K562 (cell line): Measurements from ENCODE around the gene NEK4.

Experiments used
- ARHGAP35 ChIP-seq: fragments of 450-650 bp; IDR thresholded peaks from 2 replicates; pipeline ENCODE4 v1.6.1; 2018; ENCODE audit not compliant: partially characterized antibody
- CTCF ChIP-seq, 3 experiments: IDR thresholded peaks in 2 of 3; conservative IDR thresholded peaks in 1 of 3; 2 replicates each; pipeline ENCODE4 v1.5.1; 2011 to 2012; ENCODE audit warnings: low read length in 3 of 3, mild to moderate bottlenecking in 3 of 3, control low read depth in 2 of 3, improper control_type of control experiment in 1 of 3, inconsistent platforms in 1 of 3, low read depth in 1 of 3, mixed read lengths in 1 of 3, moderate library complexity in 1 of 3; ENCODE audit not compliant: insufficient read depth in 2 of 3
- HDAC3 ChIP-seq: fragments of 450-650 bp; IDR thresholded peaks from 2 replicates; pipeline ENCODE4 v1.6.1; 2018; ENCODE audit warnings: borderline replicate concordance, mild to moderate bottlenecking, moderate library complexity; ENCODE audit not compliant: partially characterized antibody
- POLR2A ChIP-seq: fragments of 450-650 bp; conservative IDR thresholded peaks from 2 replicates; pipeline ENCODE4 v1.6.1; 2016
- SNRNP70 ChIP-seq: fragments of 200-400 bp; formaldehyde crosslinking; optimal IDR thresholded peaks from 2 replicates; pipeline ENCODE3; 2017; ENCODE audit warnings: low read depth, low read length
- ZFX ChIP-seq: sonication (generic); formaldehyde crosslinking; IDR thresholded peaks from 2 replicates; pipeline ENCODE4 v1.8.0; 2022; ENCODE audit warnings: mild to moderate bottlenecking, missing genetic modification reagents, moderate library complexity
- ZNF444 ChIP-seq: fragments of 250-450 bp; sonication (Bioruptor Pico); IDR thresholded peaks from 2 replicates; pipeline ENCODE4 v1.4.0; 2020; ENCODE audit warnings: mild to moderate bottlenecking, moderate library complexity

- no peak for TF ChIP-seq ZFX
- TF ChIP-seq CTCF (IDR thresholded peaks at IDR 0.05 in 2 of 3, conservative IDR thresholded peaks at IDR 0.05 in 1 of 3; ENCODE audit: insufficient read depth in 2 of 3, low read depth in 1 of 3, low read length in 3 of 3): no peak
- no peak for TF ChIP-seq POLR2A
- no peak for TF ChIP-seq ZNF444
- no peak for TF ChIP-seq ARHGAP35
- no peak for TF ChIP-seq HDAC3
- no peak for TF ChIP-seq SNRNP70
Observed at GRCh38 chr3:52777127-52777958, 6.6 kb upstream of the NEK4 start, which contains the start of gene ITIH1.
